Muscle of leg (tissue), 16 donors: Measurements from ENCODE around the gene BNIP5. TPM values are rescaled to one million over a fixed set of nuclear protein-coding genes. Genes with fewer than 3 reads are reported as not detected.

ENCODE experiments used
- DNase-seq: peaks from one replicate; pipeline ENCODE4 v3.0.0; 2013
- H3K27ac ChIP-seq: one replicate; pipeline ENCODE4 v1.5.1; 2013; ENCODE audit warnings: mild to moderate bottlenecking, low read length, control low read depth
- H3K27me3 ChIP-seq: one replicate; pipeline ENCODE4 v1.6.1; 2013; ENCODE audit warnings: low read length; ENCODE audit not compliant: control insufficient read depth, insufficient read depth
- H3K36me3 ChIP-seq: one replicate; pipeline ENCODE4 v1.6.1; 2013; ENCODE audit warnings: low read length; ENCODE audit not compliant: control insufficient read depth, insufficient read depth
- H3K4me1 ChIP-seq: one replicate; pipeline ENCODE4 v1.6.1; 2013; ENCODE audit warnings: low read length; ENCODE audit not compliant: control insufficient read depth, insufficient read depth
- H3K4me3 ChIP-seq: one replicate; pipeline ENCODE4 v1.5.1; 2013; ENCODE audit warnings: low read length, control low read depth
- H3K9me3 ChIP-seq: replicated peaks from 2 replicates; pipeline ENCODE4 v1.6.1; 2013; ENCODE audit warnings: low read depth, low read length; ENCODE audit not compliant: control insufficient read depth
- WGBS: methylation state at CpG from one replicate; pipeline ENCODE4 v1.1.5; 2013; ENCODE audit warnings: missing lambda C conversion rate; ENCODE audit not compliant: insufficient coverage; 5-methylcytosine and 5-hydroxymethylcytosine counted together
- long read RNA-seq, 11 donors: transcript quantifications; one replicate each; lab custom pipeline, GENCODE V29; 2026
- polyA plus RNA-seq, 8 donors: library from polyadenylated mRNA; unstranded; fragments of 120-200 nt; gene quantifications; one replicate each; pipeline versions ENCODE4 v1.2.1 to v1.2.3, GENCODE V29; 2013; ENCODE audit warnings: inconsistent platforms in 1 of 8, low replicate concordance in 1 of 8; ENCODE audit not compliant: insufficient read length in 8 of 8, insufficient read depth in 1 of 8
- total RNA-seq: library from RNA; stranded (reverse); fragments of 120-200 nt; gene quantifications from one replicate; pipeline ENCODE4 v1.2.4, GENCODE V29; 2013

Gene BNIP5, protein sequence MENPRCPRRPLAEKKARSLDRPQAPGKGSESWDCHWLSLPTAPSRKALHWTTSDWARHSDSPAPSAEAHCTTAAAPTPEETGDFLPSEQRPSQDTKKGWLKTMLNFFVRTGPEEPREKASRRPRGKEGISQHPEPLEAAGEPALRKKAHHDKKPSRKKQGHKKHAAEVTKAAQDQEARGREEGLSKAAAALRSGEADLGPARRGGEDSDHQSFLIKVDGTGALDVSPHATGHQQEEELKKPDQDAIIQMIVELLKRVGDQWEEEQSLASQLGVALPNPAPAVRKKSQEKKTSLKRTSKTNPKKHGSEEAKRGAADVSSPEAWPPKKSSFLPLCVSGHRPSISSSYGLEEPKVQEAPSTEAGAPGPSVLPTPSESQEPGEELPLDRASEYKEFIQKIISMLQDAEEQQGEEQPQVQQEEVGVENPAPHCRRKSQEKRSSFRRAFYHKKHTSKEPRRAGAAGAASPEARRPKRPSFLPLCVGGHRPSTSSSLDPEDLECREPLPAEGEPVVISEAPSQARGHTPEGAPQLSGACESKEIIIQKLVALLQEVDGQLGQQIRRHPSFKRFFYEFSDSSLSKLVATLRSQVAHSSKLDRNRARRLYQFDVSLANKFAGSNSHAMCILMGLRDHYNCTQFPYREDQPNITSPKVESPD
- 0.04 TPM for total RNA-seq
- under 1 TPM in 6 of 8 donors, not detected in 2; 0.04 to 0.65 (median 0.07) TPM for polyA plus RNA-seq
- long read RNA-seq, donor 1, result 0 reads
- long read RNA-seq, donor 2, result 0 reads
- long read RNA-seq, donor 3, result 0 reads
- long read RNA-seq, donor 4, result 0 reads
- long read RNA-seq, donor 5, result 0 reads
- long read RNA-seq, donor 6, result 0 reads
- long read RNA-seq, donor 7, result 0 reads
- long read RNA-seq, donor 8, result 0 reads
- long read RNA-seq, donor 9, result 0 reads
- long read RNA-seq, donor 10, result 0 reads
- long read RNA-seq, donor 11, result 0 reads

DNA sequence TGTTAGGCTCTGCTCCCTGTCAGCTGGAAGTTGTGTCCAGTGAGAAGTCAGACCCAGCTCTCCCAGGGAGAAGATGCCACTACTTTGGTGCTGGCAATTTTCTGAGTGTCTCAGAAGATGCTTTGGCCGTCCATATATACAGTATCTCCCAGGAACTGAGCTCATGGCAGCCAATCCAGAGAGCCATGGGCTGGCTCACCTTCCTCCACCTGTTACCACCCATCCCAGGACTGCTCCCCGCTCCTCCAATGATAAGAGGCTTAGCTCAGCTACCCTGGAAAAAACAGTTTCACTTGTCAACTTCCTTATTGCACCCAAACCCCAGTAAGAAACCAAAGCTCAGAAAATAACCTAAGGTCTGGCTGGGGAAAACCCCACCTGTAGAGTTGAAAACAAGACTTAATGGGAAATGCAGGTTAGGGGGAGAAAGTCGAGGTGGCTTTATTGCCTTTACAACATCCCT lies at the start of gene BNIP5:
TSS of gene BNIP5 (minus strand) at position 110 of the 463 bp plus-strand sequence. CDS start 6,198 bp downstream, outside the sequence.
- no peak within 1 kb of the TSS for H3K4me3 ChIP-seq
- H3K27ac ChIP-seq, result no peak within 1 kb of the TSS
- no peaks in the 10 kb centered on the region for H3K9me3 ChIP-seq
- WGBS, result 80% methylated on average over 1 of the region's 3 CpGs
- peaks cover 25% of the 10 kb centered on the region for H3K4me1 ChIP-seq
- peaks cover 47% of the 10 kb centered on the region for H3K27me3 ChIP-seq
- H3K36me3 ChIP-seq, result no peaks in the 10 kb centered on the region
- DNase-seq, result no peak

GRCh38 chr6:36384095-36384494 lies 47.4 kb upstream of the BNIP5 start:
- Histone ChIP-seq H3K4me1 (peaks cover 22% of the 10 kb centered on the region), H3K27ac (no peak overlapping the region), H3K9me3 (no peaks in the 10 kb centered on the region), H3K27me3 (peaks cover 41% of the 10 kb centered on the region), H3K4me3 (no peak overlapping the region), H3K36me3 (no peaks in the 10 kb centered on the region)
- WGBS, result 71% methylated on average over 1 of the region's 2 CpGs
- no peak for DNase-seq

DNA sequence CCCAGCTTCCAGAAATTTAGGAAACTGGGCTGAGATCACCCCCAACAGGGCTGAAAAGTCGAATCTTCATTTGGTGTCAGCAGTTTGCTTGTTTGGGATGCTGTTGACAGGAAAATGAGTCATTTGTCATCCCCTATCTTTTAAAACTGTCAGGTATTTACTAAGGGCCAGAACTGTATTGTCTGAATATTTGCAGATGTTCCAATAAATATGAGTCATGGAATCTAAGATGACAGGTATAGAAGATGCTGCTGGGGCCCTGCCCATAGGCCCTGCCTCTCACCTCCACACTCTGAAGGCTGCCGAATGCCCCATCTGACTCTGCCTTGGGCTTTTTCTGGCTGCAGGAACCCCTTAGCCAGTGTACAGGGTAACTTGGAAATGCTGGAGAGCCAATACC lies 46.9 kb upstream of the BNIP5 start:
- DNase-seq, result no peak
- Histone ChIP-seq H3K27me3 (peaks cover 38% of the 10 kb centered on the region), H3K9me3 (no peaks in the 10 kb centered on the region), H3K27ac (no peak overlapping the region), H3K4me3 (no peak overlapping the region), H3K36me3 (no peaks in the 10 kb centered on the region), H3K4me1 (peaks cover 22% of the 10 kb centered on the region)
- no CpG with 5 or more reads among the region's 2 CpGs for WGBS

DNA sequence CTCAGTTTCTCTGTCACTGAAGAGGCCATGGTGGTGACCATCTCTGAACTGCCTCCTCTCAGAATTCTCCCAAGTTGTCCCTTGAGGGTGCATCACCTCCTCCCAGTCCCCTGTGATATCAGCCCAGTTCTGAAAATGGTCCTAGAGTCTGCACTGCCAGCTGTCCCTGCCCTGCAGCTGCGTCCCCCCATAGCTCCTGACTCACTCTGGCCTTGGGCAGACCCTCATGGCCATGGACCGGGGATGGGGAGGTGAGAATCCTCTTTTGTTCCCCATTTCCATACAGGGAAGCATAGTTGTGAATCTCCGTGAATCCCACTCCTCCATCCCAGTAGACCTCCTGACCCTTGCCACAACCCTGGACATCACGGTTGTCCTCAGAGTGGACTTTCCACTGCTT lies 46.3 kb upstream of the BNIP5 start:
- DNase-seq, result no peak
- Histone ChIP-seq H3K27ac (no peak overlapping the region), H3K27me3 (peaks cover 33% of the 10 kb centered on the region), H3K9me3 (no peaks in the 10 kb centered on the region), H3K36me3 (no peaks in the 10 kb centered on the region), H3K4me3 (no peak overlapping the region), H3K4me1 (peaks cover 20% of the 10 kb centered on the region)
- 94% methylated on average over 2 of the region's 4 CpGs for WGBS

DNA sequence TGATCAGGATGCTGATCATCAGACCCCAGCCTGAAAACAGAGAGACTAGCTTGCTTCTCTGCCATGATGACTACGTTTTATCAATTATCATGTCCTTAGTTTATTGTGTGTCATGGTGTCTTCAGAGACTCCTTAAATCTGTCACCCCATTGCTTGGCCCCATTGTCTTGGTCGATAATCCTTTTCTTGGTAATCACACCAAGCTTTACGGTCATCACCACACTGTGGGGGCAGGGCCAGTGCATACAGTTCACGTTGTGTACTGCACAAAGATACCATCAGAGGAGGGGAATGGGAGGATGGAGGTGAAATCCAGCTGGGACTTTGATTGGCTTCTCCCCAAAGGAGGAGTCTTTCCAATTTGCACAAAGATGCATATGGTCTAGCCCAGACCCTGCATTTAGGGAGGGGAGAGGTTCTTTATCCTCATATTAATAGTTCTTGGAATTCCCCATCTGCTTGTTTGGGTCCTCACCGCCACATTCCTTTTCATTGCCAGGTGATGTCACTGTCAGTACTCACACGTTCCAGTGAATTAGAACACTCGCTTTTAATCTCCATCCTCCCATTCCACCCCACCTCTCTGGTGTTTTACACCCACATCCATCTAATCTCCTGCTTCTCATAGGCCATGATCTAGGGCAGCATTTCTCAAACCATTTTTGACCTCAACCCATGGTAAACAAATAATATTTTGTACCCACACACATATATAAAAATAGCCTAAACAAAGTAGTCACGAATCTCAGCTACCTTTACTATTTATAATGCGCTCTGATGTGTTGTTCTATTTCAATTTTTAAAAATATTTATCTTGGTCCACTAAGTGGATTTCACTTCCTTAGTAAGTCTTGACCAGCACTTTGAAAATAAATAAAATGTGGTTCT lies 45.1 kb upstream of the BNIP5 start:
- H3K36me3 ChIP-seq, result no peaks in the 10 kb centered on the region
- 47% methylated on average over 4 of the region's 9 CpGs for WGBS
- peaks cover 8% of the 10 kb centered on the region for H3K4me1 ChIP-seq
- no peak for DNase-seq
- H3K27me3 ChIP-seq, result peaks cover 25% of the 10 kb centered on the region
- no peak overlapping the region for H3K4me3 ChIP-seq
- no peak overlapping the region for H3K27ac ChIP-seq
- H3K9me3 ChIP-seq, result no peaks in the 10 kb centered on the region

GRCh38 chr6:36380166-36380565 lies 43.5 kb upstream of the BNIP5 start:
- no peak overlapping the region for H3K4me3 ChIP-seq
- 88% methylated on average over 3 of the region's 4 CpGs for WGBS
- DNase-seq, result no peak
- no peaks in the 10 kb centered on the region for H3K9me3 ChIP-seq
- H3K36me3 ChIP-seq, result no peaks in the 10 kb centered on the region
- H3K27ac ChIP-seq, result no peak overlapping the region
- no peaks in the 10 kb centered on the region for H3K4me1 ChIP-seq
- peaks cover 15% of the 10 kb centered on the region for H3K27me3 ChIP-seq

DNA sequence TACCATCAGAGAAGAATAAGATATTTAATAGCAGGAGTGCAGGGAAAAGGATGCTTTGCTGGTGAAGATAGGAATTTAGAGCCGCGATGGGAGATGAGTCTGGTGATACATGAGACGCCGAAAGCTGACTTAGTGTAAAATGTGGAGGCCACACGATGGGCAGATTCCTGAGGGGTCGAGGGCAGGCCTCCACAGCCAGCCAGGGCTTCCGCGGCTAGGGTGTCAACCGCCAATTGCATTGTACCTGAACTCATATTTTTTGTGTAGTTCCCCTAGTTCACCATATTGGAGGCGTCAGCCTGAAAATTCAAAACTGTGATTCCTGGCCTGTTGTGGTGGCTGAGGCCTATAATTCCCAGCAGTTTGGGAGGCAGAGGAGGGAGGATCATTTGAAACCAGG lies 42.2 kb upstream of the BNIP5 start:
- WGBS, result 77% methylated on average over 8 of the region's 10 CpGs
- Histone ChIP-seq H3K36me3 (no peaks in the 10 kb centered on the region), H3K9me3 (no peaks in the 10 kb centered on the region), H3K4me3 (no peak overlapping the region), H3K27me3 (peaks cover 14% of the 10 kb centered on the region), H3K27ac (no peak overlapping the region), H3K4me1 (no peaks in the 10 kb centered on the region)
- DNase-seq, result no peak

- H3K4me3 ChIP-seq, result no peak overlapping the region
- H3K36me3 ChIP-seq, result no peaks in the 10 kb centered on the region
- DNase-seq, result no peak
- no CpG with 5 or more reads among the region's 4 CpGs for WGBS
- peaks cover 19% of the 10 kb centered on the region for H3K27me3 ChIP-seq
- H3K4me1 ChIP-seq, result no peaks in the 10 kb centered on the region
- no peaks in the 10 kb centered on the region for H3K9me3 ChIP-seq
- no peak overlapping the region for H3K27ac ChIP-seq
Observed at GRCh38 chr6:36378243-36378920, 41.7 kb upstream of the BNIP5 start.

DNA sequence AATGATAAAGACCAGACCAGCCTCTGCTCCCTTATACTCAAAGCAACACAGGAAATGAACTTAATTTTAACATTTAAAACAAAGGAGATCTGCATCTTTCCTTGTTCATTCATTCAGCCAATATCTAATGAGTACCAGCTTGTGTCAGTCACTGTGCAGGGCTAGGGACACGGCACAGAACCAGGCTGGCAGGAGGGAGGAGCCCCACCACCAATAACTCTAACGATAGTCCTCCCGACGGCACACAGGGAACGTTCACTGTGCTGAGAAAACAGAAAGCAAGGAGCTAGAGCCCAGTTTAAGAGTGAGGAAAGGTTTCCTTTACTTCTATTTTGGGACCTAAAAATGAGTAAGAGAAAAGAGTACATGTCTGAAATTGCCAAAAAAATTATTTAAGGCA lies 40.9 kb upstream of the BNIP5 start:
- Histone ChIP-seq H3K27me3 (peaks cover 21% of the 10 kb centered on the region), H3K36me3 (no peaks in the 10 kb centered on the region), H3K4me1 (no peaks in the 10 kb centered on the region), H3K9me3 (no peaks in the 10 kb centered on the region), H3K4me3 (no peak overlapping the region), H3K27ac (no peak overlapping the region)
- no CpG with 5 or more reads among the region's 5 CpGs for WGBS
- DNase-seq, result no peak
